Skin of body (tissue), 2 donors: ENCODE results near the gene SLC2A4RG. TPM values are rescaled to one million over a fixed set of nuclear protein-coding genes. Genes with fewer than 3 reads are reported as not detected.

Experiments
- DNase-seq: peaks from one replicate; lab custom pipeline; 2025; lab: John Stamatoyannopoulos, UW
- total RNA-seq: library from RNA; depleted of rRNA; stranded (reverse); fragments of >200 nt; gene quantifications from one replicate; pipeline ENCODE4 v1.2.3, GENCODE V29; 2014

Gene SLC2A4RG, protein sequence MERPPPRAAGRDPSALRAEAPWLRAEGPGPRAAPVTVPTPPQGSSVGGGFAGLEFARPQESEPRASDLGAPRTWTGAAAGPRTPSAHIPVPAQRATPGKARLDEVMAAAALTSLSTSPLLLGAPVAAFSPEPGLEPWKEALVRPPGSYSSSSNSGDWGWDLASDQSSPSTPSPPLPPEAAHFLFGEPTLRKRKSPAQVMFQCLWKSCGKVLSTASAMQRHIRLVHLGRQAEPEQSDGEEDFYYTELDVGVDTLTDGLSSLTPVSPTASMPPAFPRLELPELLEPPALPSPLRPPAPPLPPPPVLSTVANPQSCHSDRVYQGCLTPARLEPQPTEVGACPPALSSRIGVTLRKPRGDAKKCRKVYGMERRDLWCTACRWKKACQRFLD
- 21.5 TPM for total RNA-seq

DNA sequence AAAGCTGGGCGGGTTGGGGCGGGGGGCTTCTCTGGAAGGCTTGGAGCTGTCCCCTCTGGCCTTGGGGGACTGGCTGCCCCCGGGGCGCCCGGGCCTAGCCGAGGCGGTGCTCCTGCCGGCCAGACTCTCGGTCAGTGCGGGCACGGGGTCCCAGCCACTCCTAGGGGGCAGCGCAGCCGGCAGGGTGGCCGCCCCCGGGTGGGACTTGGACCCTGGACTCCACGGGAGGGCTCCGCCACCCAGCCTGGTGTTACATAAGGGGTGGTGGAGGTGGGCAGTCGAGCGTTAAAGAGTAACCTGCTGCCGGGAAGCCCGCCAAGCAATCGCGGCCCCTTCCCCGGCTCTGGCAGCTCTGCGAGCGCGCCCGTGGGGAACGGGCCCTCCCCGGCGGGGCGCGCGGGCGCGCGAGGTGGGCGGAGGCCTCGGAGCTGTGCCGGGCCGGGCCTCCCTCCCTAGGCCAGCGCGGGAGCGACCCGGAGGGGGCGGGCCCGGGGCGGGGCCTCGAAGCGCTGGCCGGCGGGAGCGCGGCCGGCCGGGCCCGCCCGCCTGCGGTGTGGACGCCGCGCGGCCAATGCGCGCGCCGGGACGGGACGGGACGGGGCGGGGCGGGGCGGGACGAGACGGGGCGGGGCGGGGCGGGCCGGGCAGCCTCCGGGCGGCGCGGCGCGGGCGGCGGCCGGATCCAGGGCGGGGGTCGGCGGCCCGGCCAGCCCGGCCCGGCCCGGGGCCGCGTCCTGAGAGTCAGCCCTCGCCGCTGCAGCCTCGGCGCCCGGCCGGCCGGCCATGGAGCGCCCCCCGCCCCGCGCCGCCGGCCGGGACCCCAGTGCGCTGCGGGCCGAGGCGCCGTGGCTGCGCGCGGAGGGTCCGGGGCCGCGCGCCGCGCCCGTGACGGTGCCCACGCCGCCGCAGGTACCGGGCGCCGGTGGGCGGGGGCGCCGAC is at the start of gene SLC2A4RG:
SLC2A4RG (plus strand) TSS at position 647 of the 940 bp plus-strand sequence; CDS start at position 784, 137 bp downstream.
- peak; percentile 58 for DNase-seq

GRCh38 chr20:63690003-63690897 is 49.3 kb upstream of the SLC2A4RG start:
- DNase-seq, result no peak

GRCh38 chr20:63690898-63691710 is 48.5 kb upstream of the SLC2A4RG start:
- DNase-seq, result no peak

GRCh38 chr20:63691711-63692435 is 47.7 kb upstream of the SLC2A4RG start:
- DNase-seq, result no peak

GRCh38 chr20:63692436-63693082 is 47.0 kb upstream of the SLC2A4RG start:
- DNase-seq, result no peak

GRCh38 chr20:63693083-63693732 is 46.4 kb upstream of the SLC2A4RG start:
- DNase-seq, result no peak

DNA sequence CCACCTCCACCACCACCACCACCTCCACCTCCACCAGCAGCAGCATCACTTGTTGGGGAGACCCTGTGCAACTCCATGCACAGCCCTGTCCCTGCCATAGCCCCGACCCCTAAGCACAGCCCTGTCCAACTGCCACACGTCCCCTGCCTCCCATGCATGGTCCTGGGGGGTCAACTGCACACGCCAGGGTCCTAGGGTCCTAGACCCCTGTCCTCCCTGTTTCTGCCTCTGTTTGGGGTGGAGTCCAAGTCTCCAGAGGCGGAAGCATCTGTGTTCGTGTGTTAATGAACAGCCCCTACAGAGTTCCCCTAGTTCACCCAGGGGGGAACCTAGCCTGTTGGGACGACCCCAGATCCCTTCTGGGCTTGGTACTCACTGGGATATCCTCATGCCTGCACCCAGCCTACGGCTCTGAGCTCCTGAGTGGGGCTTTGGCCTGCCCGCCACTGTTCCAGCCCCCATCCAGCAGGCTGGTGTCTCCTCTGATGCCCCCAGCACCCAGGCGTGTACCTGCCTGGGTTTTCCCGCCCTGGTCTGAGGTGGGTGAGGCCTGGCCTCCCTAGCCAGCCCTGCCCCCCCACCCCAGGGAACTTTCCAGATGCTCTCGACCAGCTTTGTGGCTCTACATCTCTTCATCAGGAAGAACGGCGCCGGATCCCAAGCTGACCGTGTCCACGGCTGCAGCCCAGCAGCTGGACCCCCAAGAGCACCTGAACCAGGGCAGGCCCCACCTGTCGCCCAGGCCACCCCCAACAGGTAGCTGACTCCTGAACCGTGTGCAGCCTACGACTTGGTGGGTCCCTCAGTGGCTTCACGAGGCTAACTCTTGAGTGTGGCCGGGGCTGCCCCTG is 45.6 kb upstream of the SLC2A4RG start:
- DNase-seq, result no peak

- DNase-seq, result no peak
Measured at GRCh38 chr20:63694584-63695423, 44.8 kb upstream of the SLC2A4RG start.

DNA sequence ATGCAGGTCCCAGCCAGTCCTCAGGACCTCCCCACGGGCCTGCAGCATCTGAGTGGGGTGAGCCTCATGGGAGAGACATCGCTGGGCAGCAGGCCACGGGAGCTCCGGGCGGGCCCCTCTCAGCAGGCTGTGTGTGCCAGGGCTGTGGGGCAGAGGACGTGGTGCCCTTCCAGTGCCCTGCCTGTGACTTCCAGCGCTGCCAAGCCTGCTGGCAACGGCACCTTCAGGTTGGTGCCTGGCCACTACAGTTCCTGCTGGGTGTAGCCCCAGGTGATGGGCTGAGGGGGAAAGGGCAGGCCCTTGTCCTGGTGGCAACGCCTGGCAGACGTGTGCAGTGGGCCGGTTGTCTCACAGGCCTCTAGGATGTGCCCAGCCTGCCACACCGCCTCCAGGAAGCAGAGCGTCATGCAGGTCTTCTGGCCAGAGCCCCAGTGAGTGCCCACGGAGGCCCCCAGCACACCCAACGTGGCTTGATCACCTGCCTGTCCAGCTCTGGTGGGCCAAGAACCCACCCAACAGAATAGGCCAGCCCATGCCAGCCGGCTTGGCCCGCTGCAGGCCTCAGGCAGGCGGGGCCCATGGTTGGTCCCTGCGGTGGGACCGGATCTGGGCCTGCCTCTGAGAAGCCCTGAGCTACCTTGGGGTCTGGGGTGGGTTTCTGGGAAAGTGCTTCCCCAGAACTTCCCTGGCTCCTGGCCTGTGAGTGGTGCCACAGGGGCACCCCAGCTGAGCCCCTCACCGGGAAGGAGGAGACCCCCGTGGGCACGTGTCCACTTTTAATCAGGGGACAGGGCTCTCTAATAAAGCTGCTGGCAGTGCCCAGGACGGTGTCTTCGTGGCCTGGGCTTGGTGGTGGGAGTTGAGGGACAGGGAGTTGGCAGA is 43.9 kb upstream of the SLC2A4RG start:
- no peak for DNase-seq

- no peak for DNase-seq
Measured at GRCh38 chr20:63696306-63696627, 43.3 kb upstream of the SLC2A4RG start.

DNA sequence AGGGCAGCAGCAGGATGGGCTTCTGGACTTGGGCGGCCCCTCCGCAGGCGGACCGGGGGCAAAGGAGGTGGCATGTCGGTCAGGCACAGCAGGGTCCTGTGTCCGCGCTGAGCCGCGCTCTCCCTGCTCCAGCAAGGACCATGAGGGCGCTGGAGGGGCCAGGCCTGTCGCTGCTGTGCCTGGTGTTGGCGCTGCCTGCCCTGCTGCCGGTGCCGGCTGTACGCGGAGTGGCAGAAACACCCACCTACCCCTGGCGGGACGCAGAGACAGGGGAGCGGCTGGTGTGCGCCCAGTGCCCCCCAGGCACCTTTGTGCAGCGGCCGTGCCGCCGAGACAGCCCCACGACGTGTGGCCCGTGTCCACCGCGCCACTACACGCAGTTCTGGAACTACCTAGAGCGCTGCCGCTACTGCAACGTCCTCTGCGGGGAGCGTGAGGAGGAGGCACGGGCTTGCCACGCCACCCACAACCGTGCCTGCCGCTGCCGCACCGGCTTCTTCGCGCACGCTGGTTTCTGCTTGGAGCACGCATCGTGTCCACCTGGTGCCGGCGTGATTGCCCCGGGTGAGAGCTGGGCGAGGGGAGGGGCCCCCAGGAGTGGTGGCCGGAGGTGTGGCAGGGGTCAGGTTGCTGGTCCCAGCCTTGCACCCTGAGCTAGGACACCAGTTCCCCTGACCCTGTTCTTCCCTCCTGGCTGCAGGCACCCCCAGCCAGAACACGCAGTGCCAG is 42.8 kb upstream of the SLC2A4RG start, which contains the start of gene TNFRSF6B:
TNFRSF6B (plus strand) TSS at position 25 of the 729 bp plus-strand sequence; CDS start at position 141, 116 bp downstream.
- no peak for DNase-seq

DNA sequence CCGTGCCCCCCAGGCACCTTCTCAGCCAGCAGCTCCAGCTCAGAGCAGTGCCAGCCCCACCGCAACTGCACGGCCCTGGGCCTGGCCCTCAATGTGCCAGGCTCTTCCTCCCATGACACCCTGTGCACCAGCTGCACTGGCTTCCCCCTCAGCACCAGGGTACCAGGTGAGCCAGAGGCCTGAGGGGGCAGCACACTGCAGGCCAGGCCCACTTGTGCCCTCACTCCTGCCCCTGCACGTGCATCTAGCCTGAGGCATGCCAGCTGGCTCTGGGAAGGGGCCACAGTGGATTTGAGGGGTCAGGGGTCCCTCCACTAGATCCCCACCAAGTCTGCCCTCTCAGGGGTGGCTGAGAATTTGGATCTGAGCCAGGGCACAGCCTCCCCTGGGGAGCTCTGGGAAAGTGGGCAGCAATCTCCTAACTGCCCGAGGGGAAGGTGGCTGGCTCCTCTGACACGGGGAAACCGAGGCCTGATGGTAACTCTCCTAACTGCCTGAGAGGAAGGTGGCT is 42.2 kb upstream of the SLC2A4RG start:
- DNase-seq, result no peak

DNA sequence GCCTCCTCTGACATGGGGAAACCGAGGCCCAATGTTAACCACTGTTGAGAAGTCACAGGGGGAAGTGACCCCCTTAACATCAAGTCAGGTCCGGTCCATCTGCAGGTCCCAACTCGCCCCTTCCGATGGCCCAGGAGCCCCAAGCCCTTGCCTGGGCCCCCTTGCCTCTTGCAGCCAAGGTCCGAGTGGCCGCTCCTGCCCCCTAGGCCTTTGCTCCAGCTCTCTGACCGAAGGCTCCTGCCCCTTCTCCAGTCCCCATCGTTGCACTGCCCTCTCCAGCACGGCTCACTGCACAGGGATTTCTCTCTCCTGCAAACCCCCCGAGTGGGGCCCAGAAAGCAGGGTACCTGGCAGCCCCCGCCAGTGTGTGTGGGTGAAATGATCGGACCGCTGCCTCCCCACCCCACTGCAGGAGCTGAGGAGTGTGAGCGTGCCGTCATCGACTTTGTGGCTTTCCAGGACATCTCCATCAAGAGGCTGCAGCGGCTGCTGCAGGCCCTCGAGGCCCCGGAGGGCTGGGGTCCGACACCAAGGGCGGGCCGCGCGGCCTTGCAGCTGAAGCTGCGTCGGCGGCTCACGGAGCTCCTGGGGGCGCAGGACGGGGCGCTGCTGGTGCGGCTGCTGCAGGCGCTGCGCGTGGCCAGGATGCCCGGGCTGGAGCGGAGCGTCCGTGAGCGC is 41.6 kb upstream of the SLC2A4RG start:
- DNase-seq, result no peak
